Measurements from ENCODE around the gene RPL29.

DNA sequence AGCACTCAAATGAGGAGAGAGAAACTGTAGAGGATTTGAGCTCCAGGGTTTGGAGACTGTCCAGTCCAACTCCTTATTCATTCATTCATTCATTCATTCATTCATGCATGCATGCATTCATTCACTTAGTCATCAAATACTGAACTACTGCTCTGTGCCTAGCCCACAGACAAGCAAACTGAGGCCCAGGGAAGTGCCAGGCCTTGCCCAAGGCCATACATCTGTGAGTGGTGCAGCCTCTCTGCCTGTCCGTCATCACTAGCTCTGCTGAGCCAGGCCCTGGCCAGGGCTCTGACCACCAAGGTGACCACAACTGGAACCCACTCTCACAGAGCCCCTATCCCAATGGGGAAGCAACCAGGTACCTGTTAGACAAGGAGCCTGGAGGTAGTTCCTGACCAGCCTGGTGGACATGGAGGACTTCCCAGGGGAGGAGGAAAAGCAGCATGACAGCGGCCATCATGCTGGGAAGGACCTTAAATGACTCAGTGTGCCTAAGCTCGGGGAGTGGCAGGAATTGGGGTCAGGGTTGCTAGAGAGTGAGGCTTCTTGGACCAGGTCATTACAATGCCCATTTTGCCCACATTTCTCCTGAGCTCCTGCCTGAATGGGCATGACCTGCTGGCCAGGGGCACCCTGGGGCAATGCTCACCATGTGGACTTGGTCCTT, 27.5 kb upstream of the RPL29 start:
- TF ChIP-seq, protein P1, sequence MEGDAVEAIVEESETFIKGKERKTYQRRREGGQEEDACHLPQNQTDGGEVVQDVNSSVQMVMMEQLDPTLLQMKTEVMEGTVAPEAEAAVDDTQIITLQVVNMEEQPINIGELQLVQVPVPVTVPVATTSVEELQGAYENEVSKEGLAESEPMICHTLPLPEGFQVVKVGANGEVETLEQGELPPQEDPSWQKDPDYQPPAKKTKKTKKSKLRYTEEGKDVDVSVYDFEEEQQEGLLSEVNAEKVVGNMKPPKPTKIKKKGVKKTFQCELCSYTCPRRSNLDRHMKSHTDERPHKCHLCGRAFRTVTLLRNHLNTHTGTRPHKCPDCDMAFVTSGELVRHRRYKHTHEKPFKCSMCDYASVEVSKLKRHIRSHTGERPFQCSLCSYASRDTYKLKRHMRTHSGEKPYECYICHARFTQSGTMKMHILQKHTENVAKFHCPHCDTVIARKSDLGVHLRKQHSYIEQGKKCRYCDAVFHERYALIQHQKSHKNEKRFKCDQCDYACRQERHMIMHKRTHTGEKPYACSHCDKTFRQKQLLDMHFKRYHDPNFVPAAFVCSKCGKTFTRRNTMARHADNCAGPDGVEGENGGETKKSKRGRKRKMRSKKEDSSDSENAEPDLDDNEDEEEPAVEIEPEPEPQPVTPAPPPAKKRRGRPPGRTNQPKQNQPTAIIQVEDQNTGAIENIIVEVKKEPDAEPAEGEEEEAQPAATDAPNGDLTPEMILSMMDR (IDR thresholded peaks at IDR 0.05): no peak
- TF ChIP-seq POLR2A (IDR thresholded peaks at IDR 0.05) (no peak), POLR2AphosphoS5 (IDR thresholded peaks at IDR 0.05) (no peak)

All from suprapubic skin (tissue), 4 donors.